OCI-LY1 (cell line): Measurements from ENCODE around the gene LOXL4.

Experiments
- H2AFZ ChIP-seq: fragments of 200-600 bp; sonication (generic), shearing (Covaris generic); 2 replicates; pipeline ENCODE4 v1.6.0; 2014; ENCODE audit warnings: antibody characterized with exemption, mild to moderate bottlenecking, low read length
- H3F3A ChIP-seq: fragments of 200-600 bp; sonication (generic), shearing (Covaris generic); 2 replicates; pipeline ENCODE4 v1.6.0; 2014; ENCODE audit warnings: mild to moderate bottlenecking, antibody characterized with exemption, low read length, moderate library complexity; ENCODE audit not compliant: insufficient read depth
- H3K27ac ChIP-seq: fragments of 200-600 bp; sonication (generic); 2 replicates; pipeline ENCODE4 v1.5.1; 2014; ENCODE audit warnings: low read length, mixed run types, mild to moderate bottlenecking, low read depth; ENCODE audit not compliant: poor library complexity, severe bottlenecking
- H3K27me3 ChIP-seq: fragments of 200-600 bp; sonication (generic); 2 replicates; pipeline ENCODE4 v1.6.0; 2014; ENCODE audit warnings: antibody characterized with exemption, mild to moderate bottlenecking, low read length, moderate library complexity; ENCODE audit not compliant: insufficient read depth
- H3K36me3 ChIP-seq: fragments of 200-600 bp; sonication (generic); 2 replicates; pipeline ENCODE4 v1.6.1; 2014; ENCODE audit warnings: mild to moderate bottlenecking, antibody characterized with exemption, low read length, moderate library complexity, mixed read lengths; ENCODE audit not compliant: insufficient read depth
- H3K4me1 ChIP-seq: fragments of 200-600 bp; sonication (generic); 2 replicates; pipeline ENCODE4 v1.5.1; 2014; ENCODE audit warnings: mild to moderate bottlenecking, low read length, moderate library complexity; ENCODE audit not compliant: insufficient read depth, severe bottlenecking
- H3K4me2 ChIP-seq: fragments of 200-600 bp; sonication (generic), shearing (Covaris generic); 2 replicates; pipeline ENCODE4 v1.6.1; 2014; ENCODE audit warnings: low read length
- H3K4me3 ChIP-seq: fragments of 200-600 bp; sonication (generic); 2 replicates; pipeline ENCODE4 v1.5.1; 2014; ENCODE audit warnings: low read length, low read depth, mild to moderate bottlenecking, mixed read lengths; ENCODE audit not compliant: poor library complexity, severe bottlenecking
- H3K79me2 ChIP-seq: fragments of 200-600 bp; shearing (Covaris generic); 2 replicates; pipeline ENCODE4 v1.6.1; 2016; ENCODE audit warnings: mixed run types, low read length, mixed read lengths; ENCODE audit not compliant: insufficient read depth
- H3K9ac ChIP-seq: fragments of 200-600 bp; sonication (generic), shearing (Covaris generic); 2 replicates; pipeline ENCODE4 v1.6.1; 2014; ENCODE audit warnings: mild to moderate bottlenecking, low read length, mixed read lengths
- H3K9me2 ChIP-seq: fragments of 200-600 bp; sonication (generic), shearing (Covaris generic); 2 replicates; pipeline ENCODE4 v1.6.1; 2014; ENCODE audit warnings: low read depth, mild to moderate bottlenecking, low read length, mixed read lengths
- H3K9me3 ChIP-seq: fragments of 200-600 bp; shearing (Covaris generic); 2 replicates; pipeline ENCODE4 v1.6.1; 2014; ENCODE audit warnings: low read length, mixed read lengths
- H4K20me1 ChIP-seq: fragments of 200-600 bp; sonication (generic), shearing (Covaris generic); 2 replicates; pipeline ENCODE4 v1.6.0; 2016; ENCODE audit warnings: mild to moderate bottlenecking, low read length; ENCODE audit not compliant: insufficient read depth
- EZH2 ChIP-seq: fragments of 200-600 bp; sonication (generic), shearing (Covaris generic); IDR thresholded peaks from 2 replicates; pipeline ENCODE4 v1.8.0; 2017; ENCODE audit warnings: borderline replicate concordance, mixed run types, mild to moderate bottlenecking, antibody characterized with exemption, low read length, moderate library complexity, mixed read lengths
- TF ChIP-seq, protein P1 (sequence below): fragments of 200-600 bp; sonication (generic), shearing (Covaris generic); IDR thresholded peaks from 2 replicates; pipeline ENCODE4 v1.5.1; 2017; ENCODE audit warnings: mild to moderate bottlenecking, antibody characterized with exemption, low read length, moderate library complexity, mixed read lengths

Gene LOXL4

DNA sequence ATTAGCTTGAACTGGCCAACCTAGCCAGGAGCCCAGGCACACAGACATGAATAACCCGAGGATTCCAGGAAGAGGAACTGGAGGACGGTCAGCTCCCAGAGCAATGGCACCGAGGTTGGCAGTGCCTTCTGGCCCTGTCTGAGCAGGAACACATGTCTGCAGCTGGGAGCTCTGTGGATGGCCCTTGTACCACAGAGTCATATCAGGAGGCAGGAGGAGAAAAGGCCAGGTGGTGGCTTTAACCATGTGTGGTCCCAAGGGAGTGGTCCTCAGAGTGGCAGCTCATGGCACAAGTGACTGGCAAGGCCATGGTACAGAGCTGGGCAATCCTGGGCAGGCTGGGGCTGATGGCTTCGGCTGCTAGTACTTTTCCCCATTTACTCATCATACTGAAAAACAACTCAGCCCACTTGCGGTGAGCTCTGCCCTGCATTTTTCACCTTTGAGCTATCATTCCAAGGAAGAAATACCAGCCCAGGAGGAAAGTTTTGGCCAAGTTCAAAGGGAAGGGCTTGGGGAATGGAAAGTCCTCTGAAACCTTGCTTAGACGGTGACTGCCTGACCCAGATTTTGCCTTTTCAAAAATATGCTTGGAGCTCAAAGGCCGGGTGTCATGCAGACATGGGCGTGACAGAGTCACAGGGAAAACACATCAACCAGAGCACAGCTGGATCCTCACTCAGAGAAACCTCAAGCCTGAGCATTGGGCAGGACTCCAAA is 25.7 kb upstream of the LOXL4 start:
- no peak overlapping the region for H3K27ac ChIP-seq
- no peaks in the 10 kb centered on the region for H3K79me2 ChIP-seq
- no peak overlapping the region for H3K9ac ChIP-seq
- H2AFZ ChIP-seq = no peak overlapping the region
- H3K9me2 ChIP-seq = no peaks in the 10 kb centered on the region
- H3K4me1 ChIP-seq = no peaks in the 10 kb centered on the region
- H3K36me3 ChIP-seq = no peaks in the 10 kb centered on the region
- no peaks in the 10 kb centered on the region for H3F3A ChIP-seq
- no peaks in the 10 kb centered on the region for H3K27me3 ChIP-seq
- no peaks in the 10 kb centered on the region for H4K20me1 ChIP-seq
- H3K9me3 ChIP-seq = no peaks in the 10 kb centered on the region
- H3K4me3 ChIP-seq = no peak overlapping the region
- TF ChIP-seq EZH2 = no peak
- TF ChIP-seq, protein P1, sequence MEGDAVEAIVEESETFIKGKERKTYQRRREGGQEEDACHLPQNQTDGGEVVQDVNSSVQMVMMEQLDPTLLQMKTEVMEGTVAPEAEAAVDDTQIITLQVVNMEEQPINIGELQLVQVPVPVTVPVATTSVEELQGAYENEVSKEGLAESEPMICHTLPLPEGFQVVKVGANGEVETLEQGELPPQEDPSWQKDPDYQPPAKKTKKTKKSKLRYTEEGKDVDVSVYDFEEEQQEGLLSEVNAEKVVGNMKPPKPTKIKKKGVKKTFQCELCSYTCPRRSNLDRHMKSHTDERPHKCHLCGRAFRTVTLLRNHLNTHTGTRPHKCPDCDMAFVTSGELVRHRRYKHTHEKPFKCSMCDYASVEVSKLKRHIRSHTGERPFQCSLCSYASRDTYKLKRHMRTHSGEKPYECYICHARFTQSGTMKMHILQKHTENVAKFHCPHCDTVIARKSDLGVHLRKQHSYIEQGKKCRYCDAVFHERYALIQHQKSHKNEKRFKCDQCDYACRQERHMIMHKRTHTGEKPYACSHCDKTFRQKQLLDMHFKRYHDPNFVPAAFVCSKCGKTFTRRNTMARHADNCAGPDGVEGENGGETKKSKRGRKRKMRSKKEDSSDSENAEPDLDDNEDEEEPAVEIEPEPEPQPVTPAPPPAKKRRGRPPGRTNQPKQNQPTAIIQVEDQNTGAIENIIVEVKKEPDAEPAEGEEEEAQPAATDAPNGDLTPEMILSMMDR = no peak
- no peak overlapping the region for H3K4me2 ChIP-seq

DNA sequence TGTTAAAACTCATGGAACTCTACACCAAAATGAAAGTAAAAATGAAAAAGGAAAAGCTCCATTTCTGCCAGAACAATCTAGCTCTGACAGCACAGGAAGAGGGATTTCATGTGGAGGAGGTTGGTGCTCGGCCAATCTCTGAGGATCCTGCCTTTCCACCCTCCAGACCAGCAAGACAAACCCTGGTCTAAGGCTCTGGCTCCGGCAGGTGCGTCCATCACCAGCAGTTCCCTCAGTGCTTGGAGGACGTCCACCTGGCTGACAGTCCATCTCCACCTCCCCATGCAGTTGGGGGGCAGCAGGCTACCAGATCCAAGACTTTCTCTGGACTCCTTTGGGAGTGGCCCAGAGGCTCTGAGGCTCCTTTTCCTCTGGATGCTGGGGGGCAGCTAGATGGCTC is 25.0 kb upstream of the LOXL4 start:
- H3K4me3 ChIP-seq = no peak overlapping the region
- no peak overlapping the region for H3K27ac ChIP-seq

DNA sequence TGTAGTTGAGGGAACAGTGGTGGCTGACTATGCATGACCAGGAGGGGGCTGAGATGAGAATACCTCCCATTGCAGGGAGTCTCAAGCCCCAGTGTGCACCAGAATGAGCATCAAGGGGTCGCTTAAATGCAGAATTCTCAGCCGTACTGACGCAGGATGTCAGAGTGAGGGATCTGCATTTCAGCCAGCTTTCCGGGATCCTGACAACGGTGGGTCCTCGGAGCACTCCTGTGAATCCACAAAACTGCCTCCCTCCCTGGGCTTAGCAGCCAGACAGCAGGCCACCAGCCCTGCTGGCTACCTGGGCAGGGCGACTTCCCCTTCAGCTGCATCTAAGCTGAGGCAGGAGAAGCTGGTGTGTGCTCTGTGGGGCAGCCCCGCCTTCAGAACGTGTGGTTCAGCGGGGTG is 21.8 kb upstream of the LOXL4 start:
- TF ChIP-seq, protein P1 = no peak
- TF ChIP-seq EZH2 = no peak
- Histone ChIP-seq H3K4me1 (no peaks in the 10 kb centered on the region), H3K36me3 (no peaks in the 10 kb centered on the region), H2AFZ (no peak overlapping the region), H3K9me3 (no peaks in the 10 kb centered on the region), H3K79me2 (no peaks in the 10 kb centered on the region), H3K27ac (no peak overlapping the region), H3K4me3 (no peak overlapping the region), H3F3A (no peaks in the 10 kb centered on the region), H3K9me2 (no peaks in the 10 kb centered on the region), H3K4me2 (no peak overlapping the region), H3K27me3 (no peaks in the 10 kb centered on the region), H4K20me1 (no peaks in the 10 kb centered on the region), H3K9ac (no peak overlapping the region)

More for the DNA sequence above, 25.0 kb upstream of the LOXL4 start:
- Histone ChIP-seq H2AFZ (no peak overlapping the region), H3K27me3 (no peaks in the 10 kb centered on the region), H3K9me3 (no peaks in the 10 kb centered on the region), H3K79me2 (no peaks in the 10 kb centered on the region), H3F3A (no peaks in the 10 kb centered on the region), H3K9ac (no peak overlapping the region), H3K4me1 (no peaks in the 10 kb centered on the region), H4K20me1 (no peaks in the 10 kb centered on the region), H3K9me2 (no peaks in the 10 kb centered on the region), H3K4me2 (no peak overlapping the region), H3K36me3 (no peaks in the 10 kb centered on the region)
- TF ChIP-seq, protein P1 = no peak
- TF ChIP-seq EZH2 = no peak
